ENCODE measurements around the gene KRT17. TPM values are rescaled to one million over a fixed set of nuclear protein-coding genes. Genes with fewer than 3 reads are reported as not detected.

The KRT17 gene
- total RNA-seq, 1 donor: 14.7 TPM

DNA sequence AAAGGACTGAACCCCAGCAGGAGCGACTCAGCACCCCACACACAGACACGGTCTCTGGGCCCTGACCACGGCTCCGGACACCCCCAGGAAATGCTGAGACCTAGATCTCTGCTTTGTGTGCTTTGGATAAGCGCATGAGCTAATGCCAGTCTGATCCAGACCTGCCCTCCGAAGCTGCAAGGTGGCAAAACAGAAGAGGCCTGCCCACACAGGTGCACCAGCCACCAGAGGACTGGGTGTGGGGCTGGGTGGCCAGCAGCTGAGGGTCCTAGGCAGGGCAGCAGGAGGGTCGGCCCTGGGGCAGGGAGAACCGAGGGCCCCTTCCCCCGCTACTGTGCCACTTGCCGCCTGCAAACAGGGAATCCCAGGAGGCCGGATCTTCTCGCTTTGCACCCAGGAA lies 33.6 kb upstream of the KRT17 start:
- no peak for DNase-seq (ENCODE audit: low read depth)
- no peak overlapping the region for H3K4me3 ChIP-seq (ENCODE audit: low read depth, low read length)
- TF ChIP-seq, protein P1, sequence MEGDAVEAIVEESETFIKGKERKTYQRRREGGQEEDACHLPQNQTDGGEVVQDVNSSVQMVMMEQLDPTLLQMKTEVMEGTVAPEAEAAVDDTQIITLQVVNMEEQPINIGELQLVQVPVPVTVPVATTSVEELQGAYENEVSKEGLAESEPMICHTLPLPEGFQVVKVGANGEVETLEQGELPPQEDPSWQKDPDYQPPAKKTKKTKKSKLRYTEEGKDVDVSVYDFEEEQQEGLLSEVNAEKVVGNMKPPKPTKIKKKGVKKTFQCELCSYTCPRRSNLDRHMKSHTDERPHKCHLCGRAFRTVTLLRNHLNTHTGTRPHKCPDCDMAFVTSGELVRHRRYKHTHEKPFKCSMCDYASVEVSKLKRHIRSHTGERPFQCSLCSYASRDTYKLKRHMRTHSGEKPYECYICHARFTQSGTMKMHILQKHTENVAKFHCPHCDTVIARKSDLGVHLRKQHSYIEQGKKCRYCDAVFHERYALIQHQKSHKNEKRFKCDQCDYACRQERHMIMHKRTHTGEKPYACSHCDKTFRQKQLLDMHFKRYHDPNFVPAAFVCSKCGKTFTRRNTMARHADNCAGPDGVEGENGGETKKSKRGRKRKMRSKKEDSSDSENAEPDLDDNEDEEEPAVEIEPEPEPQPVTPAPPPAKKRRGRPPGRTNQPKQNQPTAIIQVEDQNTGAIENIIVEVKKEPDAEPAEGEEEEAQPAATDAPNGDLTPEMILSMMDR (IDR thresholded peaks at IDR 0.05; ENCODE audit: insufficient read depth, low read depth, low read length): no peak

DNA sequence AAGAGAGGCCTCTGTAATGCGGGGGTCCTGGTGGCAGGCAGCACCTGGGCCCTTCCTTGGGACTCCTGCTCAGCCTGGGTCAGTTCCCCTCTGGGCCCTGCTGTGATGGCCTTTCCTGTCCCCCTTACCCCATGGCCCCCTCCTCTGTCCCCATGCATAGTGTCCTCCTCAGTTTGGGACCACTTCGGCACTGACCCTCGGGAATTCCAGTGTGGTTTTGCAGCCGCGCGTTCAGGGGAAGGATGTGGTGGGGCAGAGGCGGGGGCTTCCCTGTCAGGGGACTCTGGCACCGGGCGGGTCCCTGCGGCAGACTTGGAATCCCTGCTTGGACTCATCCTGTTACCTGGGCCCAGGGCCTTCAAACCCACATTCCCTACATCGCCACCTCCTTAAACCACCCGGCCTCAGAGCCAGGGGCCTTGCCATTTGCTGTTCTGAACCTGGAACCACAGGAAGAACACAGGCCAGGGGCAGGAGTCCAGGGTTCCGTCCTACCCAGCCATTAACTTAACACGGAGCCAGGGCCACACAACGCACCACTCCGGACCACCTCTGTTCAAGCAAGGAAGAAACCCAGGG lies 32.9 kb upstream of the KRT17 start:
- H3K4me3 ChIP-seq (ENCODE audit: low read depth, low read length): no peak overlapping the region
- DNase-seq (ENCODE audit: low read depth): no peak

DNA sequence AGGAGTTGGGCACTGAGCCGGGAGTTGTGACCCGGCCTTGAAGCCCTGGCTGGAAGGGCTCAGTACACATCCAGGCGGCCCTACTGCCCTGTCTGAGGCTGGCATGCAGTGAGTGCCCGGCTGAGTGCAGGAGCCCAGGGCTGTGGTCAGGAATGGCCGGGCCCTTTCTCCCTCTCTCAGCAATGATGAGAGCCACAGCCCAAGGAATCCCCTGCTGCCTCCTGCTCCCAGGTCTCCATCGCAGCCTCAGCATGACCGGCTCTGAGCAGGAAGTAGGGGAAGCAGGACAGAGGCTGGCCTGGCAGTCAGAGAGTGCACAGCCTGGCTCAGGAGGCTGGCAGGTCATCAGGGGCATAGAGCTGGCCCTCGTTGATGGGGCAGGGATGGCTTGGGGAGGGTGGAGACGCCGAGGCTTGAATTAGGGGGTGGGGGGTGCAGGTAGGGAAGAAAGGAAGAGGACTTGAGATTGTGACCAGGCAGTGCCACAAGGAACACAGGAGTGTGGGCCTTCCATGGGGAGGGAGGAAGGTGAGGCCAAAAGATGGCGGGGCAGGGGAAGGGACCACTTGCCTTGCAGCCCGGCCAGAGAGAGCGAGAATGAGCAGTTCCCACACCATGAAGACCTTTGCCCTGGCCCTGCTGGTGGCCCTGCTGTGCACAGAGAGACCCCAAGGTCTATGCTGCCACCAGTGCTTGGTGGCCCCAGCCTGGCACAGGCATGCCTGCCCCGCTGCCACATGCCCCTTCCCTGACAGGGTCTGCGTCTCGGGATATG lies 32.1 kb upstream of the KRT17 start:
- no peak overlapping the region for H3K4me3 ChIP-seq (ENCODE audit: low read depth, low read length)
- TF ChIP-seq, protein P1 (IDR thresholded peaks at IDR 0.05; ENCODE audit: insufficient read depth, low read depth, low read length): no peak
- DNase-seq (ENCODE audit: low read depth): no peak

More for the DNA sequence above, 32.9 kb upstream of the KRT17 start:
- TF ChIP-seq, protein P1 (IDR thresholded peaks at IDR 0.05; ENCODE audit: insufficient read depth, low read depth, low read length): no peak

DNA sequence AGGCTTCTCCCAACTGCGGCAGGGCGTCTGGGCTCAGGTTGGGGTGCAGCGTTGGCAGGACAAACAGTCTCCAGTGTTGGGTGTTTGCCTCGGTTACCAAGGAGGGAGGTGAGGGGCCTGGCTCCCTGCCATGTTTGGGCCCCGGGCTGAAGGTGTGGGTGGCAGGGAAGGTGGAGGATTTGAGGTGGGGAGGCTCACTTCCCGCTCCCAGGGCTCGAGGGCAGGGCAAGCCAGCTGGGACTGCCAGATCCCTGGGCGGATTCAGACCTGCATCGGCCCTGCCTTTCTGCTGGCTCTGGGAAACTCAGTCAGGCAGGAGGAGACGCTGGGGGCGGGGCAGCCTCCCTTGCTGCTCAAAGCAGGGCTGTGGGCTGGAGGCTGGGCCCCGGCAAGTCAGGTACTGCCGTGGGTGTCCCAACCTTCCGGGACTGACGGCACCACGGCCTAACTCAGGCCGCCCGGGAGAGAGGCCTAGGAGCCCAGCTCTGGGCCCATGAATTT lies 31.3 kb upstream of the KRT17 start:
- H3K4me3 ChIP-seq (ENCODE audit: low read depth, low read length): no peak overlapping the region
- TF ChIP-seq, protein P1 (IDR thresholded peaks at IDR 0.05; ENCODE audit: insufficient read depth, low read depth, low read length): no peak
- no peak for DNase-seq (ENCODE audit: low read depth)

DNA sequence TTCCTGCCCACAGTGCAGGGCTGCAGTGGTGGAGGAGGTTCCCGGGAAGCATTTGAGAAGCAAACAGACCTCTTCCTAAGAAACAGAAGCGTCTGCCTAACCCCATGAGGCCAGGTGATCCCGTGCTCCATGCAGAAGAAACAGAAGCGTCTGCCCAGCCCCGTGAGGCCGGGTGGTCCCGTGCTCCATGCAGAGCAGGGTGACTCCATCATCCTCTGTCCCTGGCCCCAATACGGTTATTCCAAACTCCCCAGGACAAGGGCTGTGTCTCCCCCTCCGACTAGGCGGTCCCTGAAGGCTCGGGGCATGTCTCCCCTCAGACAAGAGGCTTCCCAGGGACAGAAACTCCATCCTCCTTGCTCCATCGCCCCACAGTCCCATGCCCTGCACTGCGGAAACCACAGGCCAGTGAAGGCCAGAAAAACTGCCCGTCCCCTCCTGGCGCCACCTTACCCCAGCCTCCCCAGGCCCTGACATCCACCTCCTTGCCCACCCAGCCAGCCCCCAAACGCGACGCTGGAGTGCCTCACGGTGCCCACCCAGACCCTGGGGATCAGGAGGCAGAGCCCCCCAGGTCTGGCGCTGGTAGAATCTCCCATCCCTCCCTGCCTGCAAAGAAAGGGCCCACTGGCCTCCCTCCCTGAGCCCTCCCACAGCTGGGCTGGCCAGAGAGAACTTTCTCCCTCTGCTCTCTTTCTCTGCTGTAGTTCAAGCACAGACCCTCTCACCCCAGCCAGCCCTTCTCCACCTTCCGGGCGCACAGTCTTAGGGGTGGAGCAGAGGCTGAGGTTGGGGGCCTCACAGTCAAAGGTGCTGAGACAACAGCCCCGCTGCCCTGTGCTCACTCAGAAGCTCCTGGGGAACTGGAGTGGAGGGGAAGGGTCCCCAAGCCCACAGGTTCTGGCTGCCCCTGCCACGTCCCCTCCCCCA lies 30.6 kb upstream of the KRT17 start:
- TF ChIP-seq, protein P1 (IDR thresholded peaks at IDR 0.05; ENCODE audit: insufficient read depth, low read depth, low read length): no peak
- no peak for DNase-seq (ENCODE audit: low read depth)
- no peak overlapping the region for H3K4me3 ChIP-seq (ENCODE audit: low read depth, low read length)

DNA sequence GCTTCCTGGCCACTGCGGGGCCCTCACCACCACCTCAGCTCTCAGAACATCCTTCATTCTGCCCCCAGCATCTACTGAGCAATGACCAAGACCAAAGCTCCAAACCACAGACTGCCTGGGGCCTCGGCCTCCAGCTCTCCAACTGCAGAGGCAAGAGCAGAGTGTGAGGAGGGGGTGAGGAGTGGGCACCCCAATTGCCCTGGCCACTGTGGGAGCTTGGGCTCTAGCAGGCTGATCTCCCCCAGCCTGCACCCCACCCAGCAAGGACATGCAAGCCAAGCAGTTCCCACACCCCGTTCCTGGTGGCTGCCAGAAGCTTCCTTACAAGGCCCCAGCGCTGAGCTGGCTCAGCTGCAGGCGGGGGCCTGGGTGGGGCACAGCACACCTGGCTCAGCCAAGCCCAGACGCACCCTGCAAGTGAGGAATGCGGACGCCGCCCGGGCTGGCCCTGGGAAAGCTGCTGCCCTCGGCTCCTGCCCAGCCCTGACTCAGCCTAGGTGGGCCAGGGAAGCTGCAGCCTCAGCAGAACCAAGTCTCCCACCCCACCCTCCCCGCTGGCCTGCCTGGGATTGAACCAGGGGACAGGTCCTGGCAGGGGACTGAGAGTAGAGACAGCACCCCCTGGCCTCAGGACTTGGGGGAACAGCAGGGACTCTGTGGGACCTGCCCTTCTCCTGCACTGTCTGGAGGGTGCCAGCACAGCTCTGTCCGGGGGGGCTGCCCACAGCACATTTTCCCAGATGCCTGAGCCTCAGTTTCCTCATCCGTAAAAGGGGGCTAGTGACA lies 29.7 kb upstream of the KRT17 start:
- no peak for DNase-seq (ENCODE audit: low read depth)
- no peak overlapping the region for H3K4me3 ChIP-seq (ENCODE audit: low read depth, low read length)
- TF ChIP-seq, protein P1 (IDR thresholded peaks at IDR 0.05; ENCODE audit: insufficient read depth, low read depth, low read length): no peak

All from fibroblast of villous mesenchyme (primary cell).